Measurements from ENCODE around the gene RAD50. TPM values are rescaled to one million over a fixed set of nuclear protein-coding genes. Genes with fewer than 3 reads are reported as not detected.

Gene RAD50
- total and polyA plus RNA-seq, 10 of the 15 experiments (the other 5 are each of a cell fraction or from before 2014, with no cell fraction given): 12.8 to 68.6 (median 47.0) TPM

DNA sequence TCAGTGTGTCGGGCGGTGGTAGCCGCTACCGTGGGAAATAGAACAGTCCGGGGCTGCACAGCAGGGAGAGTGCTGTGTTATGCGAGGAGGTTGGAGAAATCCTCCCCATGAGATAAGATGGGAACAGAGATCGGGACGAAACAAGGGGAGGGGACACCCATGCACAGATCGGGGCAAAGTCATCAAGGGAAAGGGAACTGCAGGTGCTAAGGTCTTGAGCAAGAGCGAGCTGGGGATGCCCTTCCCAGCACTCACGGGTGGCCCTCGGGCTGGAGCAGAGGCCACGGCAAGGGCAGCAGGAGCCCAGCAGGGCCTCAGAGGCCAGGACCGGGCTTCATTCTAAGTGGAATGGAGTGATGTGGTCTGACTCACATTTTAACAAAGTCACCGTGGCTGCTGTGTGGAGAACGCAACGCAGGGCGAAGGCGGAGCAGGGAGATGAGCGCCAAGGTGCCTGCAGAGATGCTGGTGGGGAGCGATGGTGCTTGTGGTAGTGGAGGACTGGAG lies 108.8 kb downstream of the RAD50 start:
- Histone ChIP-seq H4K20me1 (ENCODE audit: control insufficient read depth, insufficient read depth) (no peaks in the 10 kb centered on the region), H3K4me3 (no peak overlapping the region), H3K27ac (ENCODE audit: control insufficient read depth, insufficient read depth) (no peak overlapping the region), H3K4me1 (ENCODE audit: control insufficient read depth, insufficient read depth, low read length) (peaks cover 47% of the 10 kb centered on the region), H3K9me3 (replicated peaks; ENCODE audit: control insufficient read depth, insufficient read depth, low read length) (no peaks in the 10 kb centered on the region), H3K27me3 (replicated peaks in 1 of 2; ENCODE audit: control insufficient read depth in 2 of 2, insufficient read depth in 2 of 2, low read length in 1 of 2) (no peaks in the 10 kb centered on the region), H3K4me2 (ENCODE audit: control insufficient read depth, insufficient read depth) (no peak overlapping the region), H3K36me3 (ENCODE audit: control insufficient read depth in 2 of 2, insufficient read depth in 2 of 2, low read length in 1 of 2) (no peaks in the 10 kb centered on the region), H3K79me2 (ENCODE audit: control insufficient read depth, insufficient read depth, low read length) (no peaks in the 10 kb centered on the region), H3K9ac (ENCODE audit: control insufficient read depth, insufficient read depth, low read length) (no peak overlapping the region), H2AFZ (ENCODE audit: control insufficient read depth, low read depth, low read length) (no peak overlapping the region)
- FAIRE-seq: no peak
- intact Hi-C loops (cut with micrococcal nuclease; ENCODE audit: unreplicated experiment) (no loop called here), in situ Hi-C loops (cut with MboI) (no loop called here)
- CTCF ChIA-PET: interaction anchor here (0.7 to 7.0 kb wide), 3 partner anchors 9 to 139 kb away, joined by 3 to 57 read pairs (median 4); partner anchors contain the start of gene IL4
- SMC1A ChIA-PET (ENCODE audit: uncharacterized antibody, unreplicated experiment): interaction anchor here (1.0 to 12.1 kb wide), 8 partner anchors 9 to 87 kb away, joined by 3 to 156 read pairs (median 30); partner anchors contain the start of genes IL4 and KIF3A
- no TSS peak for BruUV-seq (replicated peaks)
- WGBS (ENCODE audit: insufficient coverage, insufficient replicate concordance, low lambda C conversion rate, missing lambda C conversion rate): 96% methylated on average over 21 of the region's 21 CpGs
- DNase-seq (ENCODE audit: low read depth, low spot score): no peak
- RAD21 ChIA-PET (ENCODE audit: unreplicated experiment): interaction anchor here (2.4 to 9.2 kb wide), 8 partner anchors 10 to 154 kb away, joined by 11 to 148 read pairs (median 65); partner anchors contain the start of genes CCNI2, IL4 and KIF3A
- POLR2A ChIA-PET: interaction anchor here (0.8 to 10.8 kb wide), 3 partner anchors 9 to 115 kb away, joined by 3 to 118 read pairs (median 25); partner anchors contain the start of gene IL4
- no peak for ATAC-seq
- TF ChIP-seq NFXL1 (IDR thresholded peaks at IDR 0.05; ENCODE audit: borderline replicate concordance) (no peak), BRCA1 (IDR thresholded peaks at IDR 0.05; ENCODE audit: low read depth, low read length) (no peak), TARDBP (IDR thresholded peaks at IDR 0.05; ENCODE audit: borderline replicate concordance) (no peak)
- TF ChIP-seq, protein P1, sequence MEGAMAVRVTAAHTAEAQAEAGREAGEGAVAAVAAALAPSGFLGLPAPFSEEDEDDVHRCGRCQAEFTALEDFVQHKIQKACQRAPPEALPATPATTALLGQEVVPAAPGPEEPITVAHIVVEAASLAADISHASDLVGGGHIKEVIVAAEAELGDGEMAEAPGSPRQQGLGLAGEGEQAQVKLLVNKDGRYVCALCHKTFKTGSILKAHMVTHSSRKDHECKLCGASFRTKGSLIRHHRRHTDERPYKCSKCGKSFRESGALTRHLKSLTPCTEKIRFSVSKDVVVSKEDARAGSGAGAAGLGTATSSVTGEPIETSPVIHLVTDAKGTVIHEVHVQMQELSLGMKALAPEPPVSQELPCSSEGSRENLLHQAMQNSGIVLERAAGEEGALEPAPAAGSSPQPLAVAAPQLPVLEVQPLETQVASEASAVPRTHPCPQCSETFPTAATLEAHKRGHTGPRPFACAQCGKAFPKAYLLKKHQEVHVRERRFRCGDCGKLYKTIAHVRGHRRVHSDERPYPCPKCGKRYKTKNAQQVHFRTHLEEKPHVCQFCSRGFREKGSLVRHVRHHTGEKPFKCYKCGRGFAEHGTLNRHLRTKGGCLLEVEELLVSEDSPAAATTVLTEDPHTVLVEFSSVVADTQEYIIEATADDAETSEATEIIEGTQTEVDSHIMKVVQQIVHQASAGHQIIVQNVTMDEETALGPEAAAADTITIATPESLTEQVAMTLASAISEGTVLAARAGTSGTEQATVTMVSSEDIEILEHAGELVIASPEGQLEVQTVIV (IDR thresholded peaks at IDR 0.05; ENCODE audit: borderline replicate concordance, partially characterized antibody): no peak
- TF ChIP-seq, protein P2, sequence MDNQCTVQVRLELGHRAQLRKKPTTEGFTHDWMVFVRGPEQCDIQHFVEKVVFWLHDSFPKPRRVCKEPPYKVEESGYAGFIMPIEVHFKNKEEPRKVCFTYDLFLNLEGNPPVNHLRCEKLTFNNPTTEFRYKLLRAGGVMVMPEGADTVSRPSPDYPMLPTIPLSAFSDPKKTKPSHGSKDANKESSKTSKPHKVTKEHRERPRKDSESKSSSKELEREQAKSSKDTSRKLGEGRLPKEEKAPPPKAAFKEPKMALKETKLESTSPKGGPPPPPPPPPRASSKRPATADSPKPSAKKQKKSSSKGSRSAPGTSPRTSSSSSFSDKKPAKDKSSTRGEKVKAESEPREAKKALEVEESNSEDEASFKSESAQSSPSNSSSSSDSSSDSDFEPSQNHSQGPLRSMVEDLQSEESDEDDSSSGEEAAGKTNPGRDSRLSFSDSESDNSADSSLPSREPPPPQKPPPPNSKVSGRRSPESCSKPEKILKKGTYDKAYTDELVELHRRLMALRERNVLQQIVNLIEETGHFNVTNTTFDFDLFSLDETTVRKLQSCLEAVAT (IDR thresholded peaks at IDR 0.05): peak; percentile 71
- TF ChIP-seq, protein P3, sequence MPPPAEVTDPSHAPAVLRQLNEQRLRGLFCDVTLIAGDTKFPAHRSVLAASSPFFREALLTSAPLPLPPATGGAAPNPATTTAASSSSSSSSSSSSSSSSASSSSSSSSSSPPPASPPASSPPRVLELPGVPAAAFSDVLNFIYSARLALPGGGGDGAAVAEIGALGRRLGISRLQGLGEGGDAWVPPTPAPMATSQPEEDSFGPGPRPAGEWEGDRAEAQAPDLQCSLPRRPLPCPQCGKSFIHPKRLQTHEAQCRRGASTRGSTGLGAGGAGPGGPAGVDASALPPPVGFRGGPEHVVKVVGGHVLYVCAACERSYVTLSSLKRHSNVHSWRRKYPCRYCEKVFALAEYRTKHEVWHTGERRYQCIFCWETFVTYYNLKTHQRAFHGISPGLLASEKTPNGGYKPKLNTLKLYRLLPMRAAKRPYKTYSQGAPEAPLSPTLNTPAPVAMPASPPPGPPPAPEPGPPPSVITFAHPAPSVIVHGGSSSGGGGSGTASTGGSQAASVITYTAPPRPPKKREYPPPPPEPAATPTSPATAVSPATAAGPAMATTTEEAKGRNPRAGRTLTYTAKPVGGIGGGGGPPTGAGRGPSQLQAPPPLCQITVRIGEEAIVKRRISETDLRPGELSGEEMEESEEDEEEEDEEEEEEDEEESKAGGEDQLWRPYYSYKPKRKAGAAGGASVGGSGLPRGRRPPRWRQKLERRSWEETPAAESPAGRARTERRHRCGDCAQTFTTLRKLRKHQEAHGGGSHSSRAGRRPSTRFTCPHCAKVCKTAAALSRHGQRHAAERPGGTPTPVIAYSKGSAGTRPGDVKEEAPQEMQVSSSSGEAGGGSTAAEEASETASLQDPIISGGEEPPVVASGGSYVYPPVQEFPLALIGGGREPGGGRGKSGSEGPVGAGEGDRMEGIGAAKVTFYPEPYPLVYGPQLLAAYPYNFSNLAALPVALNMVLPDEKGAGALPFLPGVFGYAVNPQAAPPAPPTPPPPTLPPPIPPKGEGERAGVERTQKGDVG (CRISPR knock-in tag; IDR thresholded peaks at IDR 0.05): no peak

All from GM12878 (cell line).